Upper lobe of left lung (tissue), 4 donors: ENCODE data around the gene MAGI2.
"Not testable (repeated sequence)": the region's sequence is repeated elsewhere in the genome, so short reads cannot be mapped to it uniquely, and the experiment has no call there.

ENCODE experiments used
- CTCF ChIP-seq, 6 experiments: fragments of 450-650 bp in 4 of 6; fragments of 200-600 bp in 2 of 6; sonication (generic) in 2 of 6; IDR thresholded peaks; one replicate each; pipeline ENCODE4 v1.5.1; 2016 to 2019; ENCODE audit warnings: antibody characterized with exemption in 6 of 6
- POLR2A ChIP-seq, 4 donors: fragments of 450-650 bp; IDR thresholded peaks; one replicate each; pipeline ENCODE4 v1.5.1; 2016 to 2017; ENCODE audit warnings: antibody characterized with exemption in 4 of 4, mild to moderate bottlenecking in 2 of 4

GRCh38 chr7:78967561-78967960 lies 485.9 kb downstream of the MAGI2 start:
- not testable (repeated sequence) for TF ChIP-seq CTCF, POLR2A (IDR thresholded peaks at IDR 0.05)
